HG03457 (cell line): ENCODE measurements around the gene TOM1L2.

Experiments used
- ATAC-seq: cut with Tn5 transposase; IDR thresholded peaks from one replicate; pipeline ENCODE4 v1.9.1; 2021; ENCODE audit warnings: moderate number of reproducible peaks; ENCODE audit not compliant: unreplicated experiment

The TOM1L2 gene

DNA sequence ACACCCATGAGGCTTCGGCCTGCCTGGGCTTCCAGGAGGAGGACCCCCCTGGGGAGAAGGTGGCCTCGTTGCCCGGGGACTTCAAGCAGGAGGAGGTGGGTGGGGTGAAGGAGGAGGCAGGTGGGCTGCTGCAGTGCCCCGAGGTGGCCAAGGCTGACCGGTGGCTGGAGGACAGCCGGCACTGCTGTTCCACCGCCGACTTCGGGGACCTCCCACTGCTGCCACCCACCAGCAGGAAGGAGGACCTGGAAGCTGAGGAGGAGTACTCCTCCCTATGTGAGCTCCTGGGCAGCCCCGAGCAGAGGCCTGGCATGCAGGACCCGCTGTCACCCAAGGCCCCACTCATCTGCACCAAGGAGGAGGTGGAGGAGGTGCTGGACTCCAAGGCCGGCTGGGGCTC is 176.9 kb downstream of the TOM1L2 start:
- no peak for ATAC-seq

DNA sequence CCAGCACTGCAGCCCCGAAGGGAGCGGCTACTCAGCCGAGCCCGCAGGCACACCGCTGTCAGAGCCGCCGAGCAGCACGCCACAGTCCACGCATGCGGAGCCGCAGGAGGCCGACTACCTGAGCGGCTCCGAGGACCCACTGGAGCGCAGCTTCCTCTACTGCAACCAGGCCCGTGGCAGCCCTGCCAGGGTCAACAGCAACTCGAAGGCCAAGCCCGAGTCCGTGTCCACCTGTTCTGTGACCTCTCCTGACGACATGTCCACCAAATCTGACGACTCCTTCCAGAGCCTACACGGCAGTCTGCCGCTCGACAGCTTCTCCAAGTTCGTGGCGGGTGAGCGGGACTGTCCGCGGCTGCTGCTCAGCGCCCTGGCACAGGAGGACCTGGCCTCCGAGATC is 177.8 kb downstream of the TOM1L2 start:
- ATAC-seq = no peak
